Measurements from ENCODE around the gene DOK6. TPM values are rescaled to one million over a fixed set of nuclear protein-coding genes. Genes with fewer than 3 reads are reported as not detected.

Gene DOK6
- total and polyA plus RNA-seq, 2 of the 13 experiments (the other 11 are each of a cell fraction or from before 2014, with no cell fraction given), result 17.0 to 17.2 TPM

- TF ChIP-seq AHDC1 (CRISPR knock-in tag; IDR thresholded peaks at IDR 0.05; ENCODE audit: borderline replicate concordance) (peak; percentile 62; the same call in 1 of the 2 replicates), TGIF2 (CRISPR knock-in tag; IDR thresholded peaks at IDR 0.05) (no peak), HIVEP1 (CRISPR knock-in tag; IDR thresholded peaks at IDR 0.05) (no peak), NKX3-1 (CRISPR knock-in tag; IDR thresholded peaks at IDR 0.05) (no peak), MAFK (conservative IDR thresholded peaks at IDR 0.05 in 1 of 2, IDR thresholded peaks at IDR 0.05 in 1 of 2; ENCODE audit: low read length in 2 of 2) (peak; percentile 60 to 67), ZNF224 (CRISPR knock-in tag; IDR thresholded peaks at IDR 0.05) (no peak), TEAD2 (CRISPR knock-in tag; IDR thresholded peaks at IDR 0.05) (no peak), UBTF (CRISPR knock-in tag; IDR thresholded peaks at IDR 0.05) (no peak), SAFB2 (CRISPR knock-in tag; IDR thresholded peaks at IDR 0.05; ENCODE audit: borderline replicate concordance, low read depth) (no peak), TEAD3 (CRISPR knock-in tag; optimal IDR thresholded peaks at IDR 0.05; ENCODE audit: borderline replicate concordance) (peak; percentile 45), ZBTB2 (CRISPR knock-in tag; IDR thresholded peaks at IDR 0.05; ENCODE audit: low read depth) (no peak), PBX2 (CRISPR knock-in tag; IDR thresholded peaks at IDR 0.05) (no peak), ZNF562 (CRISPR knock-in tag; IDR thresholded peaks at IDR 0.05; ENCODE audit: borderline replicate concordance) (no peak), RAD21 (CRISPR knock-in tag; IDR thresholded peaks at IDR 0.05) (no peak), KLF9 (CRISPR knock-in tag; IDR thresholded peaks at IDR 0.05; ENCODE audit: low read depth) (no peak), ZNF569 (CRISPR knock-in tag; IDR thresholded peaks at IDR 0.05; ENCODE audit: borderline replicate concordance) (no peak), STAT5B (CRISPR knock-in tag; IDR thresholded peaks at IDR 0.05) (no peak), CSRNP2 (CRISPR knock-in tag; conservative IDR thresholded peaks at IDR 0.05; ENCODE audit: low read depth) (no peak)
Observed at GRCh38 chr18:69567813-69568488, 167.3 kb downstream of the DOK6 start (continued).
